GM12891 (cell line): ENCODE measurements around the gene FBXO15. TPM values are rescaled to one million over a fixed set of nuclear protein-coding genes. Genes with fewer than 3 reads are reported as not detected.
A peak's percentile ranks its signal among the peaks of the same experiment; 100 is the strongest.

ENCODE experiments used
- DNase-seq: peaks from one replicate; pipeline ENCODE4 v3.0.0; 2011; ENCODE audit warnings: low spot score; ENCODE audit not compliant: insufficient read length
- FAIRE-seq: peaks from 2 replicates; lab custom pipeline; 2011; peaks lifted over from hg19 to GRCh38; lab: Jason Lieb, UNC
- PAX5 ChIP-seq: IDR thresholded peaks from 2 replicates; pipeline ENCODE4 v1.6.1; 2011; ENCODE audit warnings: low read length, moderate library complexity, mild to moderate bottlenecking; ENCODE audit not compliant: insufficient read depth, severe bottlenecking
- POLR2A ChIP-seq: IDR thresholded peaks from 2 replicates; pipeline ENCODE4 v1.6.1; 2011; ENCODE audit warnings: low read depth, low read length, control low read depth
- POLR2AphosphoS5 ChIP-seq: IDR thresholded peaks from 2 replicates; pipeline ENCODE4 v1.6.1; 2011; ENCODE audit warnings: low read depth, low read length, control low read depth
- POU2F2 ChIP-seq: IDR thresholded peaks from 2 replicates; pipeline ENCODE4 v1.6.1; 2011; ENCODE audit warnings: low read depth, mild to moderate bottlenecking, control low read depth, low read length, moderate library complexity
- SPI1 ChIP-seq: IDR thresholded peaks from 2 replicates; pipeline ENCODE4 v1.6.1; 2011; ENCODE audit warnings: low read depth, low read length, control low read depth
- TAF1 ChIP-seq: IDR thresholded peaks from 2 replicates; pipeline ENCODE4 v1.6.1; 2011; ENCODE audit warnings: low read depth, low read length, control low read depth
- polyA plus RNA-seq: library from polyadenylated mRNA; unstranded; fragments of >200 nt; gene quantifications from one replicate; pipeline ENCODE4 v1.2.1, GENCODE V29; 2012; ENCODE audit warnings: low read depth, missing spikeins, inconsistent platforms; ENCODE audit not compliant: missing spikeins

The FBXO15 gene
- polyA plus RNA-seq: 0.33 TPM

GRCh38 chr18:74147779-74148542 lies at the start of gene FBXO15, which contains the start of gene TIMM21:
TSS of gene FBXO15 (minus strand) at chr18:74147834. CDS start at chr18:74147785, 49 bp downstream.
TSS of gene TIMM21 (plus strand) at chr18:74148523. CDS start at chr18:74148809, 286 bp downstream.
- FAIRE-seq: peak; percentile 100
- TF ChIP-seq POU2F2: peak; percentile 37; the same call in 1 of the 2 replicates
- peak; percentile 60 for TF ChIP-seq POLR2AphosphoS5
- no peak for TF ChIP-seq SPI1
- TF ChIP-seq POLR2A: peak; percentile 78
- no peak for TF ChIP-seq PAX5
- peak; percentile 82 for TF ChIP-seq TAF1
- DNase-seq: peak; percentile 87

- DNase-seq (peak; percentile 66), FAIRE-seq (peak; percentile 94)
- no peak for TF ChIP-seq POLR2A
- TF ChIP-seq POLR2AphosphoS5: no peak
- TF ChIP-seq PAX5: no peak
- TF ChIP-seq SPI1: no peak
- no peak for TF ChIP-seq TAF1
- no peak for TF ChIP-seq POU2F2
Observed at GRCh38 chr18:74196220-74197119, 48.8 kb upstream of the FBXO15 start.

GRCh38 chr18:74194691-74195090 lies 47.1 kb upstream of the FBXO15 start:
- no peak for FAIRE-seq
- no peak for TF ChIP-seq POLR2AphosphoS5
- DNase-seq: no peak

- TF ChIP-seq POU2F2 (no peak), TAF1 (no peak), SPI1 (no peak), PAX5 (no peak), POLR2A (no peak), POLR2AphosphoS5 (no peak)
- DNase-seq (no peak), FAIRE-seq (no peak)
Observed at GRCh38 chr18:74191577-74191976, 43.9 kb upstream of the FBXO15 start.

GRCh38 chr18:74190086-74190485 lies 42.5 kb upstream of the FBXO15 start:
- TF ChIP-seq POU2F2 (no peak), SPI1 (no peak), POLR2A (no peak), PAX5 (no peak), POLR2AphosphoS5 (no peak), TAF1 (no peak)
- DNase-seq (no peak), FAIRE-seq (no peak)

GRCh38 chr18:74186661-74187060 lies 39.0 kb upstream of the FBXO15 start:
- no peak for DNase-seq
- no peak for TF ChIP-seq SPI1
- TF ChIP-seq TAF1: no peak
- TF ChIP-seq POLR2A: no peak
- no peak for TF ChIP-seq POLR2AphosphoS5
- FAIRE-seq: no peak

GRCh38 chr18:74185860-74186259 lies 38.2 kb upstream of the FBXO15 start:
- no peak for FAIRE-seq
- no peak for DNase-seq
- TF ChIP-seq POLR2AphosphoS5 (no peak), POLR2A (no peak)

GRCh38 chr18:74184875-74185274 lies 37.2 kb upstream of the FBXO15 start:
- DNase-seq (no peak), FAIRE-seq (no peak)
- TF ChIP-seq POLR2AphosphoS5 (no peak), POU2F2 (no peak), POLR2A (no peak), PAX5 (no peak)

GRCh38 chr18:74183130-74183529 lies 35.5 kb upstream of the FBXO15 start:
- no peak for DNase-seq
- FAIRE-seq: no peak
- TF ChIP-seq TAF1 (no peak), POU2F2 (no peak), POLR2A (no peak), PAX5 (no peak), POLR2AphosphoS5 (no peak), SPI1 (no peak)

- DNase-seq (no peak), FAIRE-seq (no peak)
- TF ChIP-seq POLR2A (no peak), POU2F2 (no peak), POLR2AphosphoS5 (no peak), PAX5 (no peak), TAF1 (no peak), SPI1 (no peak)
Observed at GRCh38 chr18:74182335-74182734, 34.7 kb upstream of the FBXO15 start.
